Fibroblast of peridontal ligament (primary cell): ENCODE results near the gene SLC1A4.
A peak's percentile ranks its signal among the peaks of the same experiment; 100 is the strongest.
"Not testable (repeated sequence)": the region's sequence is repeated elsewhere in the genome, so short reads cannot be mapped to it uniquely, and the experiment has no call there.

Source experiments
- DNase-seq: peaks from one replicate; pipeline ENCODE4 v3.0.0-alpha.2; 2010; ENCODE audit errors: extremely low read depth

Gene SLC1A4

GRCh38 chr2:64989126-64989981 is at the start of gene SLC1A4:
SLC1A4 (plus strand) TSS chr2:64989399; CDS start chr2:64989644, 245 bp downstream.
- peak; percentile 83 for DNase-seq

GRCh38 chr2:64941143-64941542 is 48.1 kb upstream of the SLC1A4 start:
- DNase-seq = no peak

- DNase-seq = no peak
These were observed 47.4 kb upstream of the SLC1A4 start for GRCh38 chr2:64941801-64942200.

GRCh38 chr2:64942693-64943092 is 46.5 kb upstream of the SLC1A4 start:
- DNase-seq = no peak

- peak; percentile 51 for DNase-seq
These were observed 45.6 kb upstream of the SLC1A4 start for GRCh38 chr2:64943387-64944150.

GRCh38 chr2:64944484-64944883 is 44.7 kb upstream of the SLC1A4 start:
- no peak for DNase-seq

GRCh38 chr2:64945973-64946768 is 43.0 kb upstream of the SLC1A4 start:
- DNase-seq = no peak

- DNase-seq = no peak
These were observed 42.4 kb upstream of the SLC1A4 start for GRCh38 chr2:64946769-64947247.

- no peak for DNase-seq
These were observed 41.3 kb upstream of the SLC1A4 start for GRCh38 chr2:64947885-64948284.

GRCh38 chr2:64950226-64951160 is 38.7 kb upstream of the SLC1A4 start:
- no peak for DNase-seq

- no peak for DNase-seq
These were observed 37.8 kb upstream of the SLC1A4 start for GRCh38 chr2:64951306-64951953.

GRCh38 chr2:64952096-64952495 is 37.1 kb upstream of the SLC1A4 start:
- DNase-seq = no peak

- DNase-seq = peak; percentile 45
These were observed 36.4 kb upstream of the SLC1A4 start for GRCh38 chr2:64952511-64953482.

- no peak for DNase-seq
These were observed 33.7 kb upstream of the SLC1A4 start for GRCh38 chr2:64955467-64955866.

GRCh38 chr2:64957109-64957903 is 31.9 kb upstream of the SLC1A4 start:
- DNase-seq = no peak

- DNase-seq = no peak
These were observed 30.6 kb upstream of the SLC1A4 start for GRCh38 chr2:64958556-64958955.

- no peak for DNase-seq
These were observed 28.4 kb upstream of the SLC1A4 start for GRCh38 chr2:64960819-64961218.

- not testable (repeated sequence) for DNase-seq
These were observed 26.1 kb upstream of the SLC1A4 start for GRCh38 chr2:64963138-64963537.
